DOHH2 (cell line): ENCODE data around the gene PDE4D.

Experiments
- H3F3A ChIP-seq: fragments of 200-600 bp; sonication (generic), shearing (Covaris generic); 2 replicates; pipeline ENCODE4 v1.6.0; 2016; ENCODE audit warnings: antibody characterized with exemption, mild to moderate bottlenecking; ENCODE audit not compliant: control insufficient read depth, insufficient read depth
- H3K27ac ChIP-seq: fragments of 200-600 bp; sonication (generic); 2 replicates; pipeline ENCODE4 v1.5.1; 2014; ENCODE audit warnings: low read depth, mild to moderate bottlenecking, low read length, moderate library complexity
- H3K27me3 ChIP-seq: fragments of 200-600 bp; sonication (generic); 2 replicates; pipeline ENCODE4 v1.6.1; 2014; ENCODE audit warnings: mild to moderate bottlenecking, low read length, mixed read lengths; ENCODE audit not compliant: control insufficient read depth
- H3K36me3 ChIP-seq: fragments of 200-600 bp; sonication (generic); 2 replicates; pipeline ENCODE4 v1.6.1; 2014; ENCODE audit warnings: mild to moderate bottlenecking, low read length, moderate library complexity, mixed read lengths; ENCODE audit not compliant: control insufficient read depth
- H3K4me1 ChIP-seq: fragments of 200-600 bp; sonication (generic); 2 replicates; pipeline ENCODE4 v1.6.1; 2014; ENCODE audit warnings: mild to moderate bottlenecking, low read length, mixed read lengths; ENCODE audit not compliant: control insufficient read depth
- H3K4me2 ChIP-seq: fragments of 200-600 bp; sonication (generic); 2 replicates; pipeline ENCODE4 v1.6.0; 2014; ENCODE audit warnings: mild to moderate bottlenecking, low read length, moderate library complexity
- H3K4me3 ChIP-seq: fragments of 200-600 bp; sonication (generic); 2 replicates; pipeline ENCODE4 v1.5.1; 2014; ENCODE audit warnings: mild to moderate bottlenecking, low read length, mixed read lengths
- H3K79me2 ChIP-seq: fragments of 200-600 bp; sonication (generic); 2 replicates; pipeline ENCODE4 v1.6.1; 2014; ENCODE audit warnings: mild to moderate bottlenecking, low read length, mixed read lengths; ENCODE audit not compliant: control insufficient read depth
- H3K9me2 ChIP-seq: fragments of 200-600 bp; sonication (generic); replicated peaks from 2 replicates; pipeline ENCODE4 v1.6.1; 2014; ENCODE audit warnings: mild to moderate bottlenecking, low read length, mixed read lengths; ENCODE audit not compliant: control insufficient read depth
- H3K9me3 ChIP-seq: fragments of 200-600 bp; sonication (generic); 2 replicates; pipeline ENCODE4 v1.6.1; 2014; ENCODE audit warnings: antibody characterized with exemption, low read length, mixed read lengths; ENCODE audit not compliant: control insufficient read depth, insufficient read depth
- H4K20me1 ChIP-seq: fragments of 200-600 bp; sonication (generic); 2 replicates; pipeline ENCODE4 v1.6.0; 2014; ENCODE audit warnings: low read depth, mild to moderate bottlenecking, antibody characterized with exemption, low read length, moderate library complexity; ENCODE audit not compliant: control insufficient read depth, insufficient read depth
- EZH2phosphoT487 ChIP-seq: fragments of 200-600 bp; sonication (generic); IDR thresholded peaks from 2 replicates; pipeline ENCODE4 v1.6.1; 2017; ENCODE audit warnings: borderline replicate concordance, mild to moderate bottlenecking, antibody characterized with exemption, low read length, moderate library complexity, mixed read lengths
- TF ChIP-seq, protein P1 (sequence below): fragments of 200-600 bp; sonication (generic); IDR thresholded peaks from one replicate; pipeline ENCODE4 v1.5.1; 2014; ENCODE audit warnings: antibody characterized with exemption, mild to moderate bottlenecking, low read depth, low read length; ENCODE audit not compliant: poor library complexity, severe bottlenecking

Gene PDE4D

DNA sequence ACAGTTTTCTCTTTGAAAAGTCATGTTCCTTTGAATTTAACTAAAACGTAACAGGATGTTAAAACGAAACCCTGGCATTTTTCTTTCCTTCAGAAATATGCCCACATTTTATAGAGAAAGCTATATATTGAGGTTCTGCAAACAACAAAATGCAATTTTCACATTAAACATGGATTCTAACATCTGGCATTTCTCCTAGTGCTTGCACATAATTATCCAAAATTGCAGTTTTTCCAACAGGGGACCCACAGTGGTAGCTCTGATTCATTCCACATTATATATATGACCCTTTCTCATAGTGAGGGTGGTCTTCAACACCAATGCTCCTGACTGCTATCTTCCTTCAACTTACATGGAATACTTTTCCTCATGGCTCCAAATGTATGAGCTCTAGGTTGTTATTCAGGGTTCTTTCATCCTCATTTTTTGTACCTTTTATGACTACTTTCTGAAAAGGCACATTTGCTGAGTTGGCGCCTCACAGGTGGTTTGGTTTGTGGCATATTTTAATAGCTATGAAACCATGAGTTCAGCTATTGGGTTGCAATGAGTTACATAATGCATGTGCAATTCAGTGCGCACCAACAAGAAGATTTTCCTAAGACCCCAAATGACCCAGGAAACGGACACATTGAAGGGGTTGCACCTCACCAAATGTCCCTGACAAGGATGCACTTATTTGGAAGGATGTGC lies 758.9 kb downstream of the PDE4D start:
- Histone ChIP-seq H3K4me3 (no peak overlapping the region), H4K20me1 (no peaks in the 10 kb centered on the region), H3K79me2 (no peaks in the 10 kb centered on the region), H3F3A (no peaks in the 10 kb centered on the region), H3K36me3 (no peaks in the 10 kb centered on the region), H3K4me1 (no peaks in the 10 kb centered on the region), H3K9me2 (no peaks in the 10 kb centered on the region), H3K9me3 (no peaks in the 10 kb centered on the region), H3K4me2 (no peak overlapping the region), H3K27me3 (no peaks in the 10 kb centered on the region), H3K27ac (no peak overlapping the region)
- TF ChIP-seq EZH2phosphoT487, result no peak
- TF ChIP-seq, protein P1, sequence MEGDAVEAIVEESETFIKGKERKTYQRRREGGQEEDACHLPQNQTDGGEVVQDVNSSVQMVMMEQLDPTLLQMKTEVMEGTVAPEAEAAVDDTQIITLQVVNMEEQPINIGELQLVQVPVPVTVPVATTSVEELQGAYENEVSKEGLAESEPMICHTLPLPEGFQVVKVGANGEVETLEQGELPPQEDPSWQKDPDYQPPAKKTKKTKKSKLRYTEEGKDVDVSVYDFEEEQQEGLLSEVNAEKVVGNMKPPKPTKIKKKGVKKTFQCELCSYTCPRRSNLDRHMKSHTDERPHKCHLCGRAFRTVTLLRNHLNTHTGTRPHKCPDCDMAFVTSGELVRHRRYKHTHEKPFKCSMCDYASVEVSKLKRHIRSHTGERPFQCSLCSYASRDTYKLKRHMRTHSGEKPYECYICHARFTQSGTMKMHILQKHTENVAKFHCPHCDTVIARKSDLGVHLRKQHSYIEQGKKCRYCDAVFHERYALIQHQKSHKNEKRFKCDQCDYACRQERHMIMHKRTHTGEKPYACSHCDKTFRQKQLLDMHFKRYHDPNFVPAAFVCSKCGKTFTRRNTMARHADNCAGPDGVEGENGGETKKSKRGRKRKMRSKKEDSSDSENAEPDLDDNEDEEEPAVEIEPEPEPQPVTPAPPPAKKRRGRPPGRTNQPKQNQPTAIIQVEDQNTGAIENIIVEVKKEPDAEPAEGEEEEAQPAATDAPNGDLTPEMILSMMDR, result no peak

GRCh38 chr5:59133764-59134261 lies 759.7 kb downstream of the PDE4D start:
- no peaks in the 10 kb centered on the region for H3K79me2 ChIP-seq
- H3K27me3 ChIP-seq, result no peaks in the 10 kb centered on the region
- H3K4me2 ChIP-seq, result no peak overlapping the region

GRCh38 chr5:59132131-59132530 lies 761.4 kb downstream of the PDE4D start:
- H3K27me3 ChIP-seq, result no peaks in the 10 kb centered on the region
- peaks cover 13% of the 10 kb centered on the region for H3K4me1 ChIP-seq
- no peaks in the 10 kb centered on the region for H3K9me3 ChIP-seq
- no peak overlapping the region for H3K4me3 ChIP-seq
- no peaks in the 10 kb centered on the region for H4K20me1 ChIP-seq
- H3K36me3 ChIP-seq, result no peaks in the 10 kb centered on the region
- H3K27ac ChIP-seq, result no peak overlapping the region
- no peaks in the 10 kb centered on the region for H3K9me2 ChIP-seq
- H3K4me2 ChIP-seq, result no peak overlapping the region
- no peaks in the 10 kb centered on the region for H3F3A ChIP-seq
- no peak for TF ChIP-seq EZH2phosphoT487
- TF ChIP-seq, protein P1, result no peak
- H3K79me2 ChIP-seq, result no peaks in the 10 kb centered on the region

More at GRCh38 chr5:59133764-59134261, 759.7 kb downstream of the PDE4D start:
- no peak overlapping the region for H3K27ac ChIP-seq
- TF ChIP-seq, protein P1, result no peak
- TF ChIP-seq EZH2phosphoT487, result no peak
- no peaks in the 10 kb centered on the region for H4K20me1 ChIP-seq
- H3K4me3 ChIP-seq, result no peak overlapping the region
- no peaks in the 10 kb centered on the region for H3K36me3 ChIP-seq
- no peaks in the 10 kb centered on the region for H3F3A ChIP-seq
- no peaks in the 10 kb centered on the region for H3K9me3 ChIP-seq
- no peaks in the 10 kb centered on the region for H3K9me2 ChIP-seq
- H3K4me1 ChIP-seq, result no peaks in the 10 kb centered on the region
